ENCODE measurements around the gene CYP2E1. TPM values are rescaled to one million over a fixed set of nuclear protein-coding genes. Genes with fewer than 3 reads are reported as not detected.

CYP2E1 gene
- 1 to 10 TPM; 2.4 to 4.7 (median 3.3) TPM for total RNA-seq
- total RNA-seq (2013) = 1.2 TPM
- total RNA-seq = 0.27 to 3.0 (median 1.7) reads per million in 29 experiments

DNA sequence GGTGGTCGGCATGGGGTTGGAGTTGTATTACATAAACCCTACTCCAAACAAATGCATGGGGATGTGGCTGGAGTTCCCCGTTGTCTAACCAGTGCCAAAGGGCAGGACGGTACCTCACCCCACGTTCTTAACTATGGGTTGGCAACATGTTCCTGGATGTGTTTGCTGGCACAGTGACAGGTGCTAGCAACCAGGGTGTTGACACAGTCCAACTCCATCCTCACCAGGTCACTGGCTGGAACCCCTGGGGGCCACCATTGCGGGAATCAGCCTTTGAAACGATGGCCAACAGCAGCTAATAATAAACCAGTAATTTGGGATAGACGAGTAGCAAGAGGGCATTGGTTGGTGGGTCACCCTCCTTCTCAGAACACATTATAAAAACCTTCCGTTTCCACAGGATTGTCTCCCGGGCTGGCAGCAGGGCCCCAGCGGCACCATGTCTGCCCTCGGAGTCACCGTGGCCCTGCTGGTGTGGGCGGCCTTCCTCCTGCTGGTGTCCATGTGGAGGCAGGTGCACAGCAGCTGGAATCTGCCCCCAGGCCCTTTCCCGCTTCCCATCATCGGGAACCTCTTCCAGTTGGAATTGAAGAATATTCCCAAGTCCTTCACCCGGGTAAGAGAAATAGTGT is at the start of gene CYP2E1:
Gene CYP2E1 (plus strand): TSS at position 407 of the 632 bp plus-strand sequence. CDS start 33 bp downstream, at position 440.
- H3K27me3 Mint-ChIP-seq = peaks cover 33 to 51% of the 10 kb centered on the region in 2 donors
- Histone ChIP-seq H3K36me3 (ENCODE audit: control insufficient read depth in 2 of 2, extremely low read depth in 1 of 2, insufficient read depth in 1 of 2, low read length in 1 of 2) (no peaks in the 10 kb centered on the region), H3K9me3 (no peaks in the 10 kb centered on the region), H3K4me1 (ENCODE audit: control insufficient read depth in 1 of 2, extremely low read depth in 1 of 2, insufficient read depth in 2 of 2, low read length in 2 of 2) (peaks cover 0 to 31% of the 10 kb centered on the region in 2 experiments), H3K4me3 (ENCODE audit: control insufficient read depth in 1 of 2, extremely low read depth in 1 of 2, low read length in 1 of 2) (peak within 1 kb of the TSS in 1 of 2 donors; percentile 40), H3K27me3 (replicated peaks in 1 of 2; ENCODE audit: control insufficient read depth in 2 of 2, extremely low read depth in 1 of 2, insufficient read depth in 2 of 2, low read length in 1 of 2) (peaks cover 4 to 56% of the 10 kb centered on the region in 2 experiments), H3K27ac (ENCODE audit: low read length) (no peak within 1 kb of the TSS)
- H3K36me3 Mint-ChIP-seq = peaks cover 3% of the 10 kb centered on the region
- H3K4me1 Mint-ChIP-seq = peaks cover 19 to 24% (median 23%) of the 10 kb centered on the region in 3 donors
- POLR2A ChIA-PET = no interaction called here
- H3K9me3 Mint-ChIP-seq = peaks cover 5 to 12% (median 8%) of the 10 kb centered on the region in 3 donors
- H3K4me3 Mint-ChIP-seq = peak within 1 kb of the TSS in 2 of 3 donors; percentile 72 to 78
- 93% methylated on average over 12 of the region's 16 CpGs for WGBS (ENCODE audit: insufficient coverage)
- no peak for DNase-seq
- no peak for ATAC-seq (replicated peaks in 1 of 4)
- CTCF ChIA-PET = no interaction called here
- H3K27ac Mint-ChIP-seq = peak within 1 kb of the TSS in 1 of 2 donors; percentile 46

DNA sequence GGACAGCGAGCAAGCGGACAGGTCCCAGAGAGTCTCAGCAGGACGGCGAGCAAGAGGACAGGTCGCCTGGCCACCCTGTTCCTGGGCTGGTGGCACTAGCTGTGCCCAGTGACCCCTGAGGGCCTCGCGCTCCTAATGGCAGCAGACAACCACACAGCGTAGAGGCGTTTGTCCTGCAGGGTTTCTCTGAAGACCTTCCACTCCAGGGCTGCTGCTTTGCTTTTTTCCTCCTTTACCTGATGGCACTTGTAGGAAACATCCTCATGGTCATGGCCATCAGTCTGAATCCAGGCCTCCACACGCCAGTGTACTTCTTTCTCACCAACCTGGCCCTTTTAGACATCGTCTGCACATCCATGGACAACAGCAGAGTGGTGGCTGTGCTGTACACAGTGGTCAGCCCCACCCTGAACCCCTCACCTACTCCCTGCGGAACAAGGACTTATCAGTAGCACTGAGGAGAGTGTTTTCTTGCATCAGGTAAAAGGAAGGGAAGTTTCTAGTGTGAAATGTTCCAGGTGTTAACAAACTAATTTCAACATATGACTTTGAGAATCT is 46.0 kb upstream of the CYP2E1 start:
- ATAC-seq (replicated peaks in 1 of 4) (no peak), DNase-seq (no peak)
- peaks cover 13% of the 10 kb centered on the region for H3K36me3 Mint-ChIP-seq
- no peak overlapping the region for H3K27ac Mint-ChIP-seq
- Histone ChIP-seq H3K4me3 (ENCODE audit: control insufficient read depth in 1 of 2, extremely low read depth in 1 of 2, low read length in 1 of 2) (no peak overlapping the region), H3K36me3 (ENCODE audit: control insufficient read depth in 2 of 2, extremely low read depth in 1 of 2, insufficient read depth in 1 of 2, low read length in 1 of 2) (no peaks in the 10 kb centered on the region), H3K9me3 (no peaks in the 10 kb centered on the region), H3K27me3 (replicated peaks in 1 of 2; ENCODE audit: control insufficient read depth in 2 of 2, extremely low read depth in 1 of 2, insufficient read depth in 2 of 2, low read length in 1 of 2) (no peaks in the 10 kb centered on the region), H3K4me1 (ENCODE audit: control insufficient read depth in 1 of 2, extremely low read depth in 1 of 2, insufficient read depth in 2 of 2, low read length in 2 of 2) (peaks cover 0 to 4% of the 10 kb centered on the region in 2 experiments), H3K27ac (ENCODE audit: low read length) (no peak overlapping the region)
- peaks cover 0 to 7% (median 6%) of the 10 kb centered on the region in 3 donors for H3K4me1 Mint-ChIP-seq
- WGBS (ENCODE audit: insufficient coverage) = 79% methylated on average over 10 of the region's 12 CpGs
- H3K9me3 Mint-ChIP-seq = peaks cover 12 to 34% (median 26%) of the 10 kb centered on the region in 3 donors
- H3K4me3 Mint-ChIP-seq = no peak overlapping the region
- ChIA-PET POLR2A (no interaction called here), CTCF (no interaction called here)
- H3K27me3 Mint-ChIP-seq = peaks cover 0 to 6% of the 10 kb centered on the region in 2 donors

DNA sequence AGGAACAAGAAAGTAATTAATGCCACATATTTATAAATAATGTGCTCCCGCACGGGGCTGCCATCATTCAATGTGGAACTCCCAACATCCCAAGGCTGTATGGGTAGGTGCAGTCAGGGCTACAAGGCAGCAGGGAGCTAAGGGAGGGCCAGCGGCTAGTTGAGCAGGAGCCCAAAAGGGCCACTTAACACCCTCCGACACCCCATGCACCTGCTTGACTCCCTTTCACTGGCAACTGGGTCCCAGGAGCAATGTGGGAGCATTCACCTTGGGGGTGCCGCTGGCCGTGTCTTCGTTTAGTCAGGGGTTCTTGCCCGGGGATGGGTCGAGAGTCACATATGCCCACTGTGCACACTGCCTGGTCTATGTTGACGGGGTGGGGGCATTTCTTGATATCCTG is 45.5 kb upstream of the CYP2E1 start:
- Mint-ChIP-seq H3K36me3 (peaks cover 15% of the 10 kb centered on the region), H3K4me3 (no peak overlapping the region), H3K27ac (no peak overlapping the region), H3K4me1 (peaks cover 0 to 2% (median 1%) of the 10 kb centered on the region in 3 donors), H3K9me3 (peaks cover 14 to 39% (median 27%) of the 10 kb centered on the region in 3 donors), H3K27me3 (peaks cover 0 to 6% of the 10 kb centered on the region in 2 donors)
- Histone ChIP-seq H3K27ac (ENCODE audit: low read length) (no peak overlapping the region), H3K27me3 (replicated peaks in 1 of 2; ENCODE audit: control insufficient read depth in 2 of 2, extremely low read depth in 1 of 2, insufficient read depth in 2 of 2, low read length in 1 of 2) (no peaks in the 10 kb centered on the region), H3K9me3 (no peaks in the 10 kb centered on the region), H3K4me3 (ENCODE audit: control insufficient read depth in 1 of 2, extremely low read depth in 1 of 2, low read length in 1 of 2) (no peak overlapping the region), H3K36me3 (ENCODE audit: control insufficient read depth in 2 of 2, extremely low read depth in 1 of 2, insufficient read depth in 1 of 2, low read length in 1 of 2) (no peaks in the 10 kb centered on the region), H3K4me1 (ENCODE audit: control insufficient read depth in 1 of 2, extremely low read depth in 1 of 2, insufficient read depth in 2 of 2, low read length in 2 of 2) (no peaks in the 10 kb centered on the region)
- ATAC-seq (replicated peaks in 1 of 4) (no peak), DNase-seq (no peak)
- POLR2A ChIA-PET = no interaction called here
- WGBS (ENCODE audit: insufficient coverage) = 85% methylated on average over 2 of the region's 10 CpGs
- CTCF ChIA-PET = no interaction called here

DNA sequence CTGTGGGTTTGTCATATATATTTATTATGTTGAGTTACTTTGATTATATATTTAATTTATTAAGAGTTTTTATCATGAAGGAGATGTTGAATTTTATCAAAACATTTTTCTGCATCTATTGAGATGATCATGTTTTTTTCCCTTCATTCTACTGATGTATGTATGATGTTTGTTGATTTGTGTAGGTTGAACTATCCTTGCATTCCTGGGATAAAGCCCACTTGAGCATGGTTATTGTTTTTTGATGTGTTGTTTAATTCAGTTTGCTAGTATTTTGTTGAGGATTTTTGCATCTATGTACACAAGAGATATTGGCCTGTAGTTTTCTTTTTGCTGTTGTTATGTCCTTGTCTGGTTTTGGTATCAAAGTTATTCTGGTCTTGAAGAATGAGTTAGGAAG is 42.3 kb upstream of the CYP2E1 start:
- H3K4me1 Mint-ChIP-seq = no peaks in the 10 kb centered on the region
- Histone ChIP-seq H3K4me1 (ENCODE audit: control insufficient read depth in 1 of 2, extremely low read depth in 1 of 2, insufficient read depth in 2 of 2, low read length in 2 of 2) (no peaks in the 10 kb centered on the region), H3K27ac (ENCODE audit: low read length) (no peak overlapping the region), H3K27me3 (replicated peaks in 1 of 2; ENCODE audit: control insufficient read depth in 2 of 2, extremely low read depth in 1 of 2, insufficient read depth in 2 of 2, low read length in 1 of 2) (peaks cover 0 to 9% of the 10 kb centered on the region in 2 experiments), H3K9me3 (no peaks in the 10 kb centered on the region), H3K36me3 (ENCODE audit: control insufficient read depth in 2 of 2, extremely low read depth in 1 of 2, insufficient read depth in 1 of 2, low read length in 1 of 2) (no peaks in the 10 kb centered on the region), H3K4me3 (ENCODE audit: control insufficient read depth in 1 of 2, extremely low read depth in 1 of 2, low read length in 1 of 2) (no peak overlapping the region)
- no peak for ATAC-seq (replicated peaks in 1 of 4)
- peaks cover 18 to 54% (median 38%) of the 10 kb centered on the region in 3 donors for H3K9me3 Mint-ChIP-seq
- H3K4me3 Mint-ChIP-seq = no peak overlapping the region
- peaks cover 19% of the 10 kb centered on the region for H3K36me3 Mint-ChIP-seq
- DNase-seq = no peak
- ChIA-PET POLR2A (no interaction called here), CTCF (interaction anchor here in 1 of 2 donors (0.9 kb wide), 1 partner anchor 18 kb away, joined by 3 read pairs; no protein-coding TSS in a partner anchor)
- H3K27me3 Mint-ChIP-seq = peaks cover 0 to 6% of the 10 kb centered on the region in 2 donors
- no peak overlapping the region for H3K27ac Mint-ChIP-seq

DNA sequence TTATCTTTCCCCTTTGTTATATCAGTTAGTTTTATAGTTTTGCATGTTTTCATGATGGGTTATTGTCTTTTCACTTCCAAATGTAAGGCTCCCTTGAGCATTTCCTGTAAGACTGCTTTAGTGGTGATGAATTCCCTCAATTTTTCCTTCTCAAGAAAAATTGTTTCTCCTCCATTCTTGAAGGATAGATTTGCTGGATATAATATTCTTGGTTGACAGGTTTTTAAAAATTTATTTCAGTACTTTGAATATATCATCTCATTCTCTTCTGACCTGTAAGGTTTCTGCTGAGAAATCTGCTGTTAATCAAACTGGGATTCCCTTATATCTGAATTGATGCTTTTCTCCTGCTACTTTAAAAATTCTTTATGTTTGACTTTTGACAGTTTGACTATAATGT is 40.1 kb upstream of the CYP2E1 start:
- Histone ChIP-seq H3K27me3 (replicated peaks in 1 of 2; ENCODE audit: control insufficient read depth in 2 of 2, extremely low read depth in 1 of 2, insufficient read depth in 2 of 2, low read length in 1 of 2) (peaks cover 0 to 9% of the 10 kb centered on the region in 2 experiments), H3K4me3 (ENCODE audit: control insufficient read depth in 1 of 2, extremely low read depth in 1 of 2, low read length in 1 of 2) (no peak overlapping the region), H3K4me1 (ENCODE audit: control insufficient read depth in 1 of 2, extremely low read depth in 1 of 2, insufficient read depth in 2 of 2, low read length in 2 of 2) (no peaks in the 10 kb centered on the region), H3K36me3 (ENCODE audit: control insufficient read depth in 2 of 2, extremely low read depth in 1 of 2, insufficient read depth in 1 of 2, low read length in 1 of 2) (no peaks in the 10 kb centered on the region), H3K27ac (ENCODE audit: low read length) (no peak overlapping the region), H3K9me3 (no peaks in the 10 kb centered on the region)
- ChIA-PET POLR2A (no interaction called here), CTCF (no interaction called here)
- H3K4me3 Mint-ChIP-seq = no peak overlapping the region
- DNase-seq (no peak), ATAC-seq (replicated peaks in 1 of 4) (no peak)
- no peak overlapping the region for H3K27ac Mint-ChIP-seq
- H3K36me3 Mint-ChIP-seq = peaks cover 23% of the 10 kb centered on the region
- H3K27me3 Mint-ChIP-seq = peaks cover 0 to 6% of the 10 kb centered on the region in 2 donors
- peaks cover 18 to 58% (median 39%) of the 10 kb centered on the region in 3 donors for H3K9me3 Mint-ChIP-seq
- no peaks in the 10 kb centered on the region for H3K4me1 Mint-ChIP-seq

DNA sequence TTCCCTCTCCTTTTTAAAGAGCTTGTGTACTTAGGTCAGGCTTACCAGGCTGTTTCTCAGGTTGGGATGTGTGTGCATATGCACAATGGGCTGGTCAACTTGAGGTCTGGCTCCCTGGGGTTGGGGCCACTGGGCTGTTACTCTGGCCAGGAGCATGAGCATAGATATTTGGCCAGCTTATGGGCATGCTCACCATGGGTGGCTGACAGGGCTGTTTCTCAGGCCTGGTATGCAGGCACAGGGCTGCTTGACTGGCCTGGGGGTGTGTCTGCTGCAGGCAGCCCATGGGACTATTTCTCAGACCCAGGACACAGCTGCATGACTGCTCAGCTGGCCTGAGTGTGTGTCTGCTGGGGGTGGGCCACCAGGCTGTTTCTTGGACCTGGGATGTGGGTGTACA is 38.8 kb upstream of the CYP2E1 start:
- Histone ChIP-seq H3K27me3 (replicated peaks in 1 of 2; ENCODE audit: control insufficient read depth in 2 of 2, extremely low read depth in 1 of 2, insufficient read depth in 2 of 2, low read length in 1 of 2) (peaks cover 0 to 9% of the 10 kb centered on the region in 2 experiments), H3K4me3 (ENCODE audit: control insufficient read depth in 1 of 2, extremely low read depth in 1 of 2, low read length in 1 of 2) (no peak overlapping the region), H3K27ac (ENCODE audit: low read length) (no peak overlapping the region), H3K4me1 (ENCODE audit: control insufficient read depth in 1 of 2, extremely low read depth in 1 of 2, insufficient read depth in 2 of 2, low read length in 2 of 2) (no peaks in the 10 kb centered on the region), H3K36me3 (ENCODE audit: control insufficient read depth in 2 of 2, extremely low read depth in 1 of 2, insufficient read depth in 1 of 2, low read length in 1 of 2) (no peaks in the 10 kb centered on the region), H3K9me3 (no peaks in the 10 kb centered on the region)
- Mint-ChIP-seq H3K4me3 (no peak overlapping the region), H3K27ac (no peak overlapping the region), H3K36me3 (peaks cover 23% of the 10 kb centered on the region), H3K27me3 (peaks cover 0 to 3% of the 10 kb centered on the region in 2 donors), H3K9me3 (peaks cover 9 to 48% (median 33%) of the 10 kb centered on the region in 3 donors), H3K4me1 (no peaks in the 10 kb centered on the region)
- DNase-seq (no peak), ATAC-seq (replicated peaks in 1 of 4) (no peak)
- CTCF ChIA-PET = no interaction called here
- POLR2A ChIA-PET = no interaction called here

Data from T-cell (primary cell).